Measurements from ENCODE around the gene ACSBG1.

GRCh38 chr15:78149805-78150751 is 84.3 kb downstream of the ACSBG1 start:
- TF ChIP-seq POLR2A (IDR thresholded peaks at IDR 0.05) (no peak), CTCF (IDR thresholded peaks at IDR 0.05) (no peak), POLR2AphosphoS5 (IDR thresholded peaks at IDR 0.05) (no peak)

Data from prostate gland (tissue), 2 donors.